Measurements from ENCODE around the gene FKBP5. TPM values are rescaled to one million over a fixed set of nuclear protein-coding genes. Genes with fewer than 3 reads are reported as not detected.
A peak's percentile ranks its signal among the peaks of the same experiment; 100 is the strongest.

Gene FKBP5
- total RNA-seq, 4 donors from 2014 or later, result 247 to 296 (median 275) TPM

DNA sequence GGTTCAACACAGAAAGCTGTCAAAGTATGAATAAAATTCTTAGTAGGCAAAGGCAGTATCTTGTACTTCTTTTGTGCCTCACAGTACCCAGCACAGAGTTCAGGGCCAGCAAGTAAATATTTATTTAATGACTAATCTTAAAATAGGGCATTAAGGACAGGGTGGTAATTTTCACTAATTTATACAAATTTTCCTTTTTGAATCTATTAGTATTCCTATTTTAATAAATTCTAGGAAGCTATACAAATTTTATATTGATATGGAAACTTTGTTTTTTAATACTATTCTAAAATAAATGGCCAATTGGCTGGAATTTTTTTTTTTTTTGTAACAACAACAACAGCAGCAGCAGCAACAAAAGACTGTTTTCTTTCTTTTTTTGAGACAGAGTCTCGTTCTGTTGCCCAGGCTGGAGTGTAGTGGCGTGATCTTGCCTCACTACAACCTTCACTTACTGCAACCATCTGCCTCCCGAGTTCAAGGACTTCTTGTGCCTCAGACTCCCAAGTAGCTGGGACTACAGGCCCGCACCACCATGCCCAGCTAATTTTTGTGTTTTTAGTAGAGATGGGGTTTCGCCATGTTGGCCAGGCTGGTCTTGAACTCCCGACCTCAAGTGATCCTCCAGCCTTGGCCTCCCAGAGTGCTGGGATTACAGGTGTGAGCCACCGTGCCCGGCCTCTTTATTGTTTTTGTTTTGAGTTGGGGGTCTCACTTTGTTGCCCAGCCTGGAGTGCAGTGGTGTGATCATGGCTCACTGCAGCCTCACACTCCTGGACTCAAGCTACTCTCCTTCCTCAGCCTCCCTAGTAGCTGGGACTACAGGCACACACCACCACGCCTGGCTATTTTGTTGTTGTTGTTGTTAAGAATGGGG lies 85.2 kb downstream of the FKBP5 start:
- peak overlapping the region; percentile 84 to 94 (median 88) for H3K27ac ChIP-seq
- H3K4me3 ChIP-seq, result no peak overlapping the region
- no peaks in the 10 kb centered on the region for H3K9me3 ChIP-seq
- no peak for TF ChIP-seq POLR2A (IDR thresholded peaks at IDR 0.05)
- TF ChIP-seq CTCF (IDR thresholded peaks at IDR 0.05), result no peak
- H3K36me3 ChIP-seq, result peaks cover 0 to 35% (median 0%) of the 10 kb centered on the region in 3 donors
- peaks cover 0 to 27% (median 18%) of the 10 kb centered on the region in 4 donors for H3K4me1 ChIP-seq
- no peak for DNase-seq
- H3K27me3 ChIP-seq, result no peaks in the 10 kb centered on the region

- Histone ChIP-seq H3K9me3 (no peaks in the 10 kb centered on the region), H3K4me3 (peak overlapping the region in 3 of 4 donors; percentile 3 to 20 (median 3)), H3K27me3 (no peaks in the 10 kb centered on the region), H3K27ac (peak overlapping the region; percentile 84 to 94 (median 88)), H3K36me3 (peaks cover 0 to 33% (median 0%) of the 10 kb centered on the region in 3 donors), H3K4me1 (peaks cover 0 to 27% (median 18%) of the 10 kb centered on the region in 4 donors)
- DNase-seq, result peak in 2 of 3 donors; percentile 51 to 71
- peak; percentile 15 to 26 for TF ChIP-seq POLR2A (IDR thresholded peaks at IDR 0.05)
- TF ChIP-seq CTCF (IDR thresholded peaks at IDR 0.05), result no peak
These were observed 86.4 kb downstream of the FKBP5 start for GRCh38 chr6:35602133-35602946.

GRCh38 chr6:35601331-35602132 lies 87.2 kb downstream of the FKBP5 start:
- Histone ChIP-seq H3K4me3 (peak overlapping the region in 2 of 4 donors; percentile 2 to 16), H3K36me3 (peaks cover 0 to 34% (median 0%) of the 10 kb centered on the region in 3 donors), H3K9me3 (no peaks in the 10 kb centered on the region), H3K4me1 (peaks cover 0 to 33% (median 23%) of the 10 kb centered on the region in 4 donors), H3K27me3 (no peaks in the 10 kb centered on the region), H3K27ac (peak overlapping the region; percentile 84 to 94 (median 88))
- TF ChIP-seq CTCF (IDR thresholded peaks at IDR 0.05) (peak in 1 of 6 experiments; percentile 2), POLR2A (IDR thresholded peaks at IDR 0.05) (peak in 1 of 2 donors; percentile 2)
- DNase-seq, result peak in 2 of 3 donors; percentile 68 to 92

GRCh38 chr6:35600659-35601125 lies 88.0 kb downstream of the FKBP5 start:
- H3K9me3 ChIP-seq, result no peaks in the 10 kb centered on the region
- peak overlapping the region; percentile 84 to 94 (median 88) for H3K27ac ChIP-seq
- H3K36me3 ChIP-seq, result peaks cover 0 to 40% (median 0%) of the 10 kb centered on the region in 3 donors
- peak overlapping the region in 1 of 4 donors; percentile 16 for H3K4me3 ChIP-seq
- TF ChIP-seq CTCF (IDR thresholded peaks at IDR 0.05) (no peak), POLR2A (IDR thresholded peaks at IDR 0.05) (no peak)
- H3K27me3 ChIP-seq, result no peaks in the 10 kb centered on the region
- H3K4me1 ChIP-seq, result peaks cover 0 to 36% (median 21%) of the 10 kb centered on the region in 4 donors
- no peak for DNase-seq
